ENCODE data around the gene FAM120A.

The FAM120A gene

DNA sequence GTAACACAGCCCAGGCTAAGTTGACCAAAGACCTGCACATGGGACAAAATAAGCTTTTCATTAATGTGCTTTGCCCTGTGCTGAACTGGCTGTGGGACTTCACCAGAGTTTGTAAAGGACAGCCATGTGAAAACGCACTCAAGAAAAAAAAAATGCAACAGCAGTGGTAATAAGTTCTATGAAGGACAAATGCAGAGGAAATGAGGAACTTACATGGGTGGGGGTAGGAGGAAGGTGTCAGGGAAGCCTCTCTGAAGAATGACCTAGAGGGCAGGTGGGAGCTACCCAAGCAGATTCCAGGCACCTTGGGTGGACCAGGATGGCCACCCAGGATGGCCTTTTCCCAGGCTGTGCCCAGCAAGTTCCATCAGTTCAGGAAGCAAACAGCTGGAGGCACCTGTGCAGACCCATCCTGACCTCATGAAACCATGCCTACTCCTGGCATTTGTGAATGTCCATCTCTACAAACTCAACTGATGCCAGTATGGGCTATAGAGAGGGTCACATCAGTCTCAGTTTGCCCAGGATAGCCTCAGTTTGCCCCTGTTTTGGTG lies 118.2 kb downstream of the FAM120A start:
- H3K4me3 ChIP-seq (ENCODE audit: low read depth, low read length), result no peak overlapping the region
- no peak for DNase-seq (ENCODE audit: low read depth)
- TF ChIP-seq, protein P1, sequence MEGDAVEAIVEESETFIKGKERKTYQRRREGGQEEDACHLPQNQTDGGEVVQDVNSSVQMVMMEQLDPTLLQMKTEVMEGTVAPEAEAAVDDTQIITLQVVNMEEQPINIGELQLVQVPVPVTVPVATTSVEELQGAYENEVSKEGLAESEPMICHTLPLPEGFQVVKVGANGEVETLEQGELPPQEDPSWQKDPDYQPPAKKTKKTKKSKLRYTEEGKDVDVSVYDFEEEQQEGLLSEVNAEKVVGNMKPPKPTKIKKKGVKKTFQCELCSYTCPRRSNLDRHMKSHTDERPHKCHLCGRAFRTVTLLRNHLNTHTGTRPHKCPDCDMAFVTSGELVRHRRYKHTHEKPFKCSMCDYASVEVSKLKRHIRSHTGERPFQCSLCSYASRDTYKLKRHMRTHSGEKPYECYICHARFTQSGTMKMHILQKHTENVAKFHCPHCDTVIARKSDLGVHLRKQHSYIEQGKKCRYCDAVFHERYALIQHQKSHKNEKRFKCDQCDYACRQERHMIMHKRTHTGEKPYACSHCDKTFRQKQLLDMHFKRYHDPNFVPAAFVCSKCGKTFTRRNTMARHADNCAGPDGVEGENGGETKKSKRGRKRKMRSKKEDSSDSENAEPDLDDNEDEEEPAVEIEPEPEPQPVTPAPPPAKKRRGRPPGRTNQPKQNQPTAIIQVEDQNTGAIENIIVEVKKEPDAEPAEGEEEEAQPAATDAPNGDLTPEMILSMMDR (IDR thresholded peaks at IDR 0.05; ENCODE audit: low read depth, low read length, missing control alignments), result no peak

DNA sequence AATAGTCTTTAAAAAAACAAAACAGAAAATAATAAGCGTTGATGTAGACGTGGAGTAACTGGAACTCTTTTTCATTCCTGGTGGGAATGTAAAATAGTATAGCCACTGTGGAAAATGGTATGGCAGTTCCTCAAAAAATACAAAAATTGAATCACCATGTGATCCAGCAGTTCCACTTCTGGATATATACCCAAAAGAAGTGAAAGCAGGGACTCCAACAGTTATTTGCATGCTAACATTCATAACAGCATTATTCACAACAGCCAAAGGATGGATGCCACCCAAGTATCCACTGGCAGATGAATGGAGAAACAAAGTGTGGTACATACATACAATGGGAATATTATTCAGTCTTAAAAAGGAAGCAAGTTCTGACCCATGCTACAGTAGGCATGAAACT lies 120.7 kb downstream of the FAM120A start:
- TF ChIP-seq, protein P1 (IDR thresholded peaks at IDR 0.05; ENCODE audit: low read depth, low read length, missing control alignments), result no peak
- no peak for DNase-seq (ENCODE audit: low read depth)
- no peak overlapping the region for H3K4me3 ChIP-seq (ENCODE audit: low read depth, low read length)

DNA sequence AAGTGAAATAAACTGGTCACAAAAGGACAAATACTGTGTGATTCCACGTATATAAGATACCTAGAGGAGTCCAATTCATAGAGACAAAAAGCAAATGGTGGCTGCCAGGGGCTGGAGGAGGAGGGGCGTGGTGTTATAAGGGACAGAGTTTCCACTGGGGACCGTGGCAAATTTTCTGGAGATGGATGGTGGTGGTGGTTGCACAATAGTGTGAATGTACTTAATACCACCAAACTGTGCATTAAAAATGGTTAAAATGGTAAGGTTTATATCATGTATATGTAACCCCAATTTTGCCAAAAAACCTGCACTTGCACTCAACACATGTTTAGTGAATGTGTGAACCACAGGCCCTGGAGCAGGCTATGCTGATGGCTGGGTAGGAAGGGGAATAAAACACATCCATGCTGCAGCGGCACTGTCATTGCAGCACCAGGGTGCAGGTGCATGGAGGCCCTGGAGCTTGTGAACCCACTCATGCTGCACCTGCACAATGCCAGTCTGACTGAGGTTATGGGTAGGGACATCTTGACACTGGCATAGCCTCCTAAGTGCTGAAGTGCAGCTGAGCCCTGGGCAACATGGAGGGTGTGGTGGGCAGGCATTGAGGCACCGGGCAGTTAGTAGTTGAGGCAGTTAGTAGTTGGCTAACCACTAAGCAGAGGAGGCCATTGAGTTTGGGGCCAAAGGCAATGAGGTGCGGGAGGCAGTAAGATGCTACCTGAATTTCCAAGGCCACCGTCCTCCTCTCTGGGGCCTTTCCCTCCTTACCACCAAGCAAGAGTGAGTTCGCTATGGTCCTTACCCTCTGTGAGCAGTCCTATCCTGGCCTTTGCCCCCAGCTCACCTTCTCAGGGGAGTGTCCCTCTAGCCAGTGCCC lies 121.4 kb downstream of the FAM120A start:
- H3K4me3 ChIP-seq (ENCODE audit: low read depth, low read length), result no peak overlapping the region
- TF ChIP-seq, protein P1 (IDR thresholded peaks at IDR 0.05; ENCODE audit: low read depth, low read length, missing control alignments), result no peak
- no peak for DNase-seq (ENCODE audit: low read depth)

DNA sequence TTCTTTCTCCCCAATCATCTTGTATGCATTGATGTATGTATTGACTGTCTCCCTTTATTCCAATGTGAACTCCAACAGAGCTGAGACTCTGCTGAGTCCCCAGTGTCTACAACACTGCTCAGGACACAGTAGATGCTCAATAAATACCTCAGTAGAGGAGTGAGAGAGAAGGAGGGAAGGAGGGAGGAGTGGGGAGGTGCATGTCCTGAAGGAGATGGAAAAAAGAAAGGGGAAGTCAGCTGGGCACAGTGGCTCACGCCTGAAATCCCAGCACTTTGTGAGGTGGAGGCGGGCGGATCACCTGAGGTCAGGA lies 122.0 kb downstream of the FAM120A start:
- TF ChIP-seq, protein P1 (IDR thresholded peaks at IDR 0.05; ENCODE audit: low read depth, low read length, missing control alignments), result no peak
- DNase-seq (ENCODE audit: low read depth), result no peak
- no peak overlapping the region for H3K4me3 ChIP-seq (ENCODE audit: low read depth, low read length)

DNA sequence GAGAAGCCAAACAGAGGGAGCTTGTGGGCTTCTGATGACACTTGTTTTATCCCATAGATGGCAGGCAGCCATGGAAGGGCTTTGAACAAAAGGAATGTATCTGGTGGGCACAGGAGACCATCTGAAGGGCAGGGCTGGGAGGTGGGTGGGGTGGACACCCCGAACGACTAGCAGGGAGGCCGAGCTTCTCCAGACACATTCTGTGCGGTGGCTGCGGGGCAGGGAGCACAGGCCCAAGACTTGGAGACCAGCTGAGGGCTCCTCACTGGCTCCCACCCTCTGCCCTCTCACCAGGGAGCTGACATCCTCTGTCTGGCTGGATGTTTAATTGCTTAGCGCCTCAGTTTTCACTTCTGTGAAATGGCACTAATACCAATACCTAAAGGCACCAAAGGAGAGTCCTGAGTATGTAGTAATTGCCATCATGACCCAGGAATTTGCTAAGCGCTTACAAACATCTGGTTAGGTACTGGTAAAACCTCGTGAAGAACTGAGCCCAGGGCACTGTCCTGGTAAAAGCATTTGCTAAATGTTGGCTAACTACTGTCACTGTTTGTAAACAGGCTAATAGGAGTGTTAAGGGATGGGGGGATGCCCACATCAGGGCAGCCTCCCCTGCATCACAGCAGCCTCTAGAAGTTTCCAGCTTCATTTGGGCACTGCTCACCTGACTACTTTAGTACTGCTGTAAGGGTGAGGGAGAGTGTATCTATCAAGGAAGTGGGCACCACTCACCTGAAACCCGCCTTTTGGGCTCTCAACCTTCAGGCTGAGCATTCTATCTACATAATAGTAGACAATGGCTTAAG lies 122.8 kb downstream of the FAM120A start:
- H3K4me3 ChIP-seq (ENCODE audit: low read depth, low read length), result no peak overlapping the region
- TF ChIP-seq, protein P1 (IDR thresholded peaks at IDR 0.05; ENCODE audit: low read depth, low read length, missing control alignments), result no peak
- no peak for DNase-seq (ENCODE audit: low read depth)

DNA sequence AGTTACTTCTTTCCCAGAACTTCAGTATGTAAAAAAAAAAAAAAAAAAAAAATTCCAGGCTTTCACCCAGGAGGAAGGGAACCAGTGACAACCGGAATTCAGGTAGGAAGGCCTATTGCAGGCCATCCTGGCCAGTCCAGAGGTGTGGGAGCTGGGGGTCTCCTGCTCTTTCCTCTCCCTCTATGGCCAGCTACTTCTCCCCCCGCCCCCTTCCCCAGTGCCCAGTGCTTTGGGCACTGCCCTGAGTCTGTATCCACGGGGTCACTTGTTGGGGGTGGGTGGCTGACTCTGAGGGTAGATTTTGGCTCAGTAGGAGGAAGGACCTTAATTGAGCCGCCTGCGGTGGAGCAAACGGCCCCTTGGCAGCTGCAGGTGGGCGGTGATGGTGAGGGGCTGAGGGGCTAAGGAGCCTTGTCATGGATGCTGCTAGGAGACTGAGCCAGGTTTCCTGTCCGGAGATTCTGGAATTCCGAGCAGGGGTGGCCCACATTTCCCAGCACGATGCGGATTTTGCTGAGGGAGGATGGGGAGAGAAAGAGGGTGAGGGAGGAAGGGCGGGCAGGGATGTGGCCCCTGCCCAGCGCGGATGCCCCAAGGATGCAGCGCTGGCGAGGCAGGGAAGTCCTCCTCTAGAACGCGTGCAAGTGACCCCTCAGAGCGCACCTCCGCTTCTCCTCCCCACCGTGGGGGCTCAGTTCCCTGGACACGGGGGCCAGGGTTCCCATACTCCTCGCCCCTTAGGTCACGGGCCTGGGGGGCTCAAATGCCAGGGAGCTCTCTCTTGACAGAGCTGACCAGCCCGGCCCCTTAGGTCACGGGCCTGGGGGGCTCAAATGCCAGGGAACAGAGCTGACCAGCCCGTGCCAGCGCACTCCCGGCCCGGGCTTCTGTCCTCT lies 123.7 kb downstream of the FAM120A start:
- DNase-seq (ENCODE audit: low read depth), result no peak
- TF ChIP-seq, protein P1 (IDR thresholded peaks at IDR 0.05; ENCODE audit: low read depth, low read length, missing control alignments), result no peak
- H3K4me3 ChIP-seq (ENCODE audit: low read depth, low read length), result peak overlapping the region; percentile 57
